ENCODE results near the gene CADM3. TPM values are rescaled to one million over a fixed set of nuclear protein-coding genes. Genes with fewer than 3 reads are reported as not detected.

Gene CADM3
- total and polyA plus RNA-seq, 2 donors (not counting 3 experiments of a cell fraction or from before 2014, with no cell fraction given): 2.7 to 6.0 TPM

DNA sequence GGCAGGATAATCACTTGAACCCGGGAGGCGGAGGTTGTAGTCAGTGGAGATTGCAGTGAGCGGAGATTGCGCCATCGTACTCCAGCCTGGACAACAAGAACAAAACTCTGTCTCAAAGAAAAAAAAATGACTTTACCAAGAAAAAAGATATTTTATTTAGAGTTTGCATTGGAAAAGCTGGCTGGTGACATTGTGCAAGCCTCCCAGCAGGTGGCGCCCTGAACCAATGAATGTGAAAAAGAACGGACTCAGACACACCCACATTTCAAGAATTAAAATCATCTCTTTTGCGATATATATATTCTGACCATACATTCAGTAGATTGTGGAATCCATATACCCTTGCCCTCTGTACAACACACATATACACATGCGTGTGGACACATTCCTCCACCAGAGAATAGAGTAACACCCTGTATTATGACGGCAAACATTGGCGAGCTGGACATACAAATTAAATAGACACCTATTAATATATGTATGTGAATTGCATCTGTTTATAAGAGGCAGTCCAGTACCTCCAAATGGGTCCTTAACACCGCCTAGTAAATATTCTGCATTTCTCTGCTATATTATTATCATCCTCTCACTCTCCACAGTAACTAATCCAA, 39.0 kb upstream of the CADM3 start:
- no peaks in the 10 kb centered on the region for H3K9me3 ChIP-seq (replicated peaks; ENCODE audit: control insufficient read depth, insufficient read depth, low read length)
- no peaks in the 10 kb centered on the region for H3K4me1 ChIP-seq (ENCODE audit: control insufficient read depth, extremely low read depth, insufficient read depth, low read length)
- no TSS peak for BruUV-seq (replicated peaks)
- no peaks in the 10 kb centered on the region for H3K36me3 ChIP-seq (ENCODE audit: control insufficient read depth in 2 of 2, extremely low read depth in 1 of 2, insufficient read depth in 2 of 2, low read length in 2 of 2)
- no peaks in the 10 kb centered on the region for H3K79me2 ChIP-seq (ENCODE audit: control insufficient read depth, insufficient read depth, low read length)
- intact Hi-C loops (cut with micrococcal nuclease): loop anchor here (1.0 to 2.0 kb wide), 7 partner anchors 28 to 875 kb away; no protein-coding TSS in a partner anchor
- H3K9me1 ChIP-seq (replicated peaks; ENCODE audit: control insufficient read depth, extremely low read depth, insufficient read depth, low read length): no peaks in the 10 kb centered on the region
- ChIA-PET POLR2A (interaction anchor here (0.7 kb wide), 1 partner anchor 1086 kb away, joined by 3 read pairs; no protein-coding TSS in a partner anchor), CTCF (interaction anchor here (0.6 to 5.1 kb wide), 45 partner anchors 10 to 952 kb away, joined by 3 to 101 read pairs (median 5); partner anchors contain the start of genes ACKR1, DUSP23, IGSF9 and PIGM)
- dilution Hi-C loops (cut with MboI; ENCODE audit: extremely low pct_ligation_motif_present, low sequenced_read_pairs): no loop called here
- no peak overlapping the region for H2AFZ ChIP-seq (ENCODE audit: low read depth, low read length)
- H3K4me3 ChIP-seq (replicated peaks in 1 of 3; ENCODE audit: insufficient read depth in 1 of 3, low read depth in 1 of 3, low read length in 3 of 3): no peak overlapping the region
- TF ChIP-seq, protein P1, sequence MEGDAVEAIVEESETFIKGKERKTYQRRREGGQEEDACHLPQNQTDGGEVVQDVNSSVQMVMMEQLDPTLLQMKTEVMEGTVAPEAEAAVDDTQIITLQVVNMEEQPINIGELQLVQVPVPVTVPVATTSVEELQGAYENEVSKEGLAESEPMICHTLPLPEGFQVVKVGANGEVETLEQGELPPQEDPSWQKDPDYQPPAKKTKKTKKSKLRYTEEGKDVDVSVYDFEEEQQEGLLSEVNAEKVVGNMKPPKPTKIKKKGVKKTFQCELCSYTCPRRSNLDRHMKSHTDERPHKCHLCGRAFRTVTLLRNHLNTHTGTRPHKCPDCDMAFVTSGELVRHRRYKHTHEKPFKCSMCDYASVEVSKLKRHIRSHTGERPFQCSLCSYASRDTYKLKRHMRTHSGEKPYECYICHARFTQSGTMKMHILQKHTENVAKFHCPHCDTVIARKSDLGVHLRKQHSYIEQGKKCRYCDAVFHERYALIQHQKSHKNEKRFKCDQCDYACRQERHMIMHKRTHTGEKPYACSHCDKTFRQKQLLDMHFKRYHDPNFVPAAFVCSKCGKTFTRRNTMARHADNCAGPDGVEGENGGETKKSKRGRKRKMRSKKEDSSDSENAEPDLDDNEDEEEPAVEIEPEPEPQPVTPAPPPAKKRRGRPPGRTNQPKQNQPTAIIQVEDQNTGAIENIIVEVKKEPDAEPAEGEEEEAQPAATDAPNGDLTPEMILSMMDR (IDR thresholded peaks at IDR 0.05; ENCODE audit: extremely low read depth in 1 of 2, insufficient read depth in 1 of 2, low read depth in 1 of 2, low read length in 2 of 2): peak; percentile 76 to 89
- TF ChIP-seq POLR2A (IDR thresholded peaks at IDR 0.05; ENCODE audit: low read depth, low read length) (no peak), EZH2 (IDR thresholded peaks at IDR 0.05; ENCODE audit: borderline replicate concordance, low read depth, low read length, severe bottlenecking) (peak; percentile 26)
- H4K20me1 ChIP-seq (replicated peaks; ENCODE audit: control insufficient read depth, extremely low read depth, insufficient read depth, low read length): no peaks in the 10 kb centered on the region
- peaks cover 15 to 16% of the 10 kb centered on the region in 2 experiments for H3K27me3 ChIP-seq (ENCODE audit: control insufficient read depth in 2 of 2, insufficient read depth in 2 of 2, low read length in 2 of 2)
- peak; percentile 96 for FAIRE-seq
- no peak overlapping the region for H3K4me2 ChIP-seq (ENCODE audit: insufficient read depth, low read length)
- no peak overlapping the region for H3K27ac ChIP-seq (ENCODE audit: insufficient read depth, low read depth, low read length)
- H3K9ac ChIP-seq (replicated peaks; ENCODE audit: extremely low read depth, insufficient read depth, low read length): no peak overlapping the region
- peak; percentile 68 for DNase-seq (ENCODE audit: low read depth, low spot score)

DNA sequence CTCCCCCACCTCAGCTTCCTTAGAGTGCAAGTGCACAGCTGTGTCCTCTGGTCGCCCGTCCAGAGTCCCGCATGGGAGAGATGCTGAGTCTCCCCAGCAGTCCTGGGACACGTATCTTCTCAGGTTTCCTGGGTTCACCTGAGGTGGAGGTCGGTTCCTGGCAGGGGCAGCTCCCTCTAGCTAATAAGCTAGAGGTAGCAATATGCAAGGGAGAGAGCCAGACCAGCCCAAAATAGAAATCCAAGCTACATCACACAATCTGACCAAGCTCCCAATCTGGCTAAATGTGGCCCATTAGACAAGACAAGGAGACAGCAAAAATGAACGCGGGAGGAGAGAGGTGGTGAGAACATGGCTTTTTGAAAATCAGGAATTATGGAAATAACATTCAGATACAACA, 30.9 kb upstream of the CADM3 start:
- no peak for FAIRE-seq
- no peak for TF ChIP-seq MYC (IDR thresholded peaks at IDR 0.05; ENCODE audit: low read depth, low read length)
- TF ChIP-seq GATA2 (IDR thresholded peaks at IDR 0.05; ENCODE audit: insufficient read depth, insufficient read length, low read depth, low read length): no peak
- no peak for TF ChIP-seq POLR2AphosphoS5 (IDR thresholded peaks at IDR 0.05; ENCODE audit: insufficient read depth, low read depth, low read length)
- TF ChIP-seq POLR2A (IDR thresholded peaks at IDR 0.05; ENCODE audit: low read depth, low read length): no peak
- TF ChIP-seq JUN (IDR thresholded peaks at IDR 0.05; ENCODE audit: borderline replicate concordance, insufficient read depth, insufficient read length, low read depth): no peak
- TF ChIP-seq, protein P2, sequence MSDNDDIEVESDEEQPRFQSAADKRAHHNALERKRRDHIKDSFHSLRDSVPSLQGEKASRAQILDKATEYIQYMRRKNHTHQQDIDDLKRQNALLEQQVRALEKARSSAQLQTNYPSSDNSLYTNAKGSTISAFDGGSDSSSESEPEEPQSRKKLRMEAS (IDR thresholded peaks at IDR 0.05; ENCODE audit: insufficient read depth, insufficient read length): no peak
- TF ChIP-seq FOS (IDR thresholded peaks at IDR 0.05; ENCODE audit: borderline replicate concordance, insufficient read depth, low read length): no peak
- TF ChIP-seq, protein P1 (IDR thresholded peaks at IDR 0.05; ENCODE audit: extremely low read depth in 1 of 2, insufficient read depth in 1 of 2, low read depth in 1 of 2, low read length in 2 of 2): no peak
- no peak for TF ChIP-seq EZH2 (IDR thresholded peaks at IDR 0.05; ENCODE audit: borderline replicate concordance, low read depth, low read length, severe bottlenecking)
- BruUV-seq (replicated peaks): no TSS peak

More for the DNA sequence above, 30.9 kb upstream of the CADM3 start:
- Histone ChIP-seq H3K79me2 (ENCODE audit: control insufficient read depth, insufficient read depth, low read length) (no peaks in the 10 kb centered on the region), H3K27ac (ENCODE audit: insufficient read depth, low read depth, low read length) (no peak overlapping the region), H3K4me1 (ENCODE audit: control insufficient read depth, extremely low read depth, insufficient read depth, low read length) (peaks cover 5% of the 10 kb centered on the region), H3K4me3 (replicated peaks in 1 of 3; ENCODE audit: insufficient read depth in 1 of 3, low read depth in 1 of 3, low read length in 3 of 3) (no peak overlapping the region), H3K36me3 (ENCODE audit: control insufficient read depth in 2 of 2, extremely low read depth in 1 of 2, insufficient read depth in 2 of 2, low read length in 2 of 2) (no peaks in the 10 kb centered on the region), H4K20me1 (replicated peaks; ENCODE audit: control insufficient read depth, extremely low read depth, insufficient read depth, low read length) (no peaks in the 10 kb centered on the region), H3K9me3 (replicated peaks; ENCODE audit: control insufficient read depth, insufficient read depth, low read length) (no peaks in the 10 kb centered on the region), H3K9me1 (replicated peaks; ENCODE audit: control insufficient read depth, extremely low read depth, insufficient read depth, low read length) (no peaks in the 10 kb centered on the region), H3K9ac (replicated peaks; ENCODE audit: extremely low read depth, insufficient read depth, low read length) (no peak overlapping the region), H2AFZ (ENCODE audit: low read depth, low read length) (no peak overlapping the region), H3K4me2 (ENCODE audit: insufficient read depth, low read length) (no peak overlapping the region), H3K27me3 (ENCODE audit: control insufficient read depth in 2 of 2, insufficient read depth in 2 of 2, low read length in 2 of 2) (peaks cover 23 to 44% of the 10 kb centered on the region in 2 experiments)
- POLR2A ChIA-PET: no interaction called here
- DNase-seq (ENCODE audit: low read depth, low spot score): no peak
- dilution Hi-C loops (cut with MboI; ENCODE audit: extremely low pct_ligation_motif_present, low sequenced_read_pairs) (no loop called here), intact Hi-C loops (cut with micrococcal nuclease) (no loop called here)
- CTCF ChIA-PET: interaction anchor here (1.2 to 3.7 kb wide), 4 partner anchors 7 to 867 kb away, joined by 3 to 26 read pairs (median 8); no protein-coding TSS in a partner anchor
